ENCODE results near the gene TNS1. TPM values are rescaled to one million over a fixed set of nuclear protein-coding genes. Genes with fewer than 3 reads are reported as not detected.

Gene TNS1
- total and polyA plus RNA-seq, 10 of the 15 experiments (the other 5 are each of a cell fraction or from before 2014, with no cell fraction given) = 0.05 to 0.44 TPM; not detected in 8

GRCh38 chr2:217839073-217839749 is 163.6 kb downstream of the TNS1 start:
- no peak for TF ChIP-seq USF2 (IDR thresholded peaks at IDR 0.05; ENCODE audit: borderline replicate concordance, low read depth, low read length)
- TF ChIP-seq SKIL (IDR thresholded peaks at IDR 0.05; ENCODE audit: low read depth, poor library complexity, severe bottlenecking) = no peak
- TF ChIP-seq E4F1 (IDR thresholded peaks at IDR 0.05; ENCODE audit: borderline replicate concordance, partially characterized antibody) = no peak
- no peak for TF ChIP-seq NFXL1 (IDR thresholded peaks at IDR 0.05; ENCODE audit: borderline replicate concordance)
- TF ChIP-seq RB1 (IDR thresholded peaks at IDR 0.05; ENCODE audit: borderline replicate concordance) = no peak
- no peak for TF ChIP-seq RFX5 (IDR thresholded peaks at IDR 0.05; ENCODE audit: low read depth, low read length)
- TF ChIP-seq SIX5 (IDR thresholded peaks at IDR 0.05; ENCODE audit: low read depth, low read length, severe bottlenecking) = no peak
- no peak for TF ChIP-seq FOS (IDR thresholded peaks at IDR 0.05; ENCODE audit: borderline replicate concordance, extremely low read depth, insufficient read length)
- no peak for TF ChIP-seq ZBED1 (IDR thresholded peaks at IDR 0.05; ENCODE audit: borderline replicate concordance)
- no peak for TF ChIP-seq CBX3 (IDR thresholded peaks at IDR 0.05; ENCODE audit: borderline replicate concordance, low read depth)
- TF ChIP-seq CHD2 (IDR thresholded peaks at IDR 0.05; ENCODE audit: borderline replicate concordance, low read depth, low read length) = no peak
- TF ChIP-seq KLF5 (IDR thresholded peaks at IDR 0.05; ENCODE audit: partially characterized antibody) = no peak
- no peak for TF ChIP-seq USF1 (IDR thresholded peaks at IDR 0.05; ENCODE audit: borderline replicate concordance, extremely low read length, insufficient read depth, low read depth, low read length)
- no peak for TF ChIP-seq SIN3A (IDR thresholded peaks at IDR 0.05; ENCODE audit: low read depth, low read length)
- TF ChIP-seq CBX5 (IDR thresholded peaks at IDR 0.05; ENCODE audit: low read depth) = no peak
- TF ChIP-seq CREB1 (IDR thresholded peaks at IDR 0.05; ENCODE audit: low read depth) = no peak
- no peak for TF ChIP-seq HDGF (IDR thresholded peaks at IDR 0.05)
- no peak for DNase-seq (ENCODE audit: low read depth, low spot score)
- 18% methylated on average over 10 of the region's 10 CpGs for WGBS (ENCODE audit: insufficient coverage, insufficient replicate concordance, low lambda C conversion rate, missing lambda C conversion rate)
- ChIA-PET RAD21 (ENCODE audit: unreplicated experiment) (no interaction called here), POLR2A (no interaction called here), CTCF (no interaction called here), SMC1A (ENCODE audit: uncharacterized antibody, unreplicated experiment) (no interaction called here)
- H3K9ac ChIP-seq (ENCODE audit: control insufficient read depth, insufficient read depth, low read length) = no peak overlapping the region
- peaks cover under 1% of the 10 kb centered on the region; the same call in 1 of the 3 replicates for H3K9me3 ChIP-seq (replicated peaks; ENCODE audit: control insufficient read depth, insufficient read depth, low read length)
- in situ Hi-C loops (cut with MboI) (no loop called here), intact Hi-C loops (cut with micrococcal nuclease; ENCODE audit: unreplicated experiment) (no loop called here)
- no peaks in the 10 kb centered on the region for H3K36me3 ChIP-seq (ENCODE audit: control insufficient read depth in 2 of 2, insufficient read depth in 2 of 2, low read length in 1 of 2)
- no peaks in the 10 kb centered on the region for H3K4me1 ChIP-seq (ENCODE audit: control insufficient read depth, insufficient read depth, low read length)
- BruUV-seq (replicated peaks) = no TSS peak
- no peak overlapping the region for H3K4me2 ChIP-seq (ENCODE audit: control insufficient read depth, insufficient read depth)
- no peaks in the 10 kb centered on the region for H3K79me2 ChIP-seq (ENCODE audit: control insufficient read depth, insufficient read depth, low read length)
- no peak for ATAC-seq
- no peak overlapping the region for H2AFZ ChIP-seq (ENCODE audit: control insufficient read depth, low read depth, low read length)
- H3K27me3 ChIP-seq (replicated peaks in 1 of 2; ENCODE audit: control insufficient read depth in 2 of 2, insufficient read depth in 2 of 2, low read length in 1 of 2) = peaks cover 0 to 2% of the 10 kb centered on the region in 2 experiments; a peak in 3 of 4 replicates
- no peak overlapping the region for H3K4me3 ChIP-seq
- H4K20me1 ChIP-seq (ENCODE audit: control insufficient read depth, insufficient read depth) = no peaks in the 10 kb centered on the region; the same call in 1 of the 2 replicates
- H3K27ac ChIP-seq (ENCODE audit: control insufficient read depth, insufficient read depth) = no peak overlapping the region
- FAIRE-seq = no peak
